ENCODE results near the gene SLC26A3. TPM values are rescaled to one million over a fixed set of nuclear protein-coding genes. Genes with fewer than 3 reads are reported as not detected.

SLC26A3 gene
- total RNA-seq, 1 experiment from 2014 or later: not detected

DNA sequence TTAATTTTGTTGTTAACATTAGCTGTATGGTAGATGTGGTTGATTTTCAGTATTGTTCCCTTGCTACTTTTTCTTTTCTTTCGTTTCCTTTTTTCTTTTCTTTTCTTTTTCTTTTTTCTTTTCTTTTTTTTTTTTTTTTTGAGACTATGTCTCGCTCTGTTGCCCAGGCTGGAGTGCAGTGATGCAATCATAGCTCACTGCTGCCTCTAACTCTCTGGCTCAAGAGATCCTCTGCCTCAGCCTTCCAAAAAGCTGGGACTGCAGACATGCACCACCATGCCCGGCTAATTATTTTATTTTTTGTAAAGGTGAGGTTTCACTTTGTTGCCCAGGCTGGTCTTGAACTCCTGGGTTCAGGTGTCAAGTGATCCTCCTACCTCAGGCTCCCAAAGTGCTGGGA is 14.4 kb downstream of the SLC26A3 start:
- Histone ChIP-seq H3K56ac (ENCODE audit: insufficient read length, low read depth, low read length) (no peak overlapping the region), H2BK15ac (ENCODE audit: low read depth, low read length) (no peak overlapping the region), H3K4ac (ENCODE audit: low read depth, low read length) (no peak overlapping the region), H3K18ac (ENCODE audit: insufficient read length, low read depth, low read length) (no peak overlapping the region), H3K14ac (ENCODE audit: insufficient read depth, low read length) (no peak overlapping the region), H3K4me2 (ENCODE audit: insufficient read depth, insufficient read length, low read length) (no peak overlapping the region), H3K23me2 (ENCODE audit: insufficient read length, low read depth, low read length, poor library complexity, severe bottlenecking) (no peaks in the 10 kb centered on the region), H3K9ac (ENCODE audit: extremely low read depth, insufficient read length, low read length) (no peak overlapping the region), H3T11ph (ENCODE audit: low read length) (no peak overlapping the region), H2AFZ (ENCODE audit: low read length) (no peak overlapping the region), H4K91ac (ENCODE audit: insufficient read length, low read depth, low read length) (no peak overlapping the region), H3K79me1 (ENCODE audit: insufficient read depth, low read depth, low read length, poor library complexity, severe bottlenecking) (no peaks in the 10 kb centered on the region), H3K4me1 (ENCODE audit: insufficient read depth, low read length) (peaks cover 5% of the 10 kb centered on the region; the same call in 1 of the 2 replicates), H4K20me1 (ENCODE audit: control insufficient read depth, insufficient read depth, insufficient read length) (no peaks in the 10 kb centered on the region), H2BK120ac (ENCODE audit: low read depth, low read length, poor library complexity, severe bottlenecking) (no peak overlapping the region), H3K27ac (ENCODE audit: insufficient read length, low read depth, low read length) (no peak overlapping the region), H2AK5ac (ENCODE audit: insufficient read length, low read length) (no peak overlapping the region), H2BK5ac (ENCODE audit: insufficient read length, low read length) (no peak overlapping the region), H3K79me2 (ENCODE audit: insufficient read depth, low read length) (no peaks in the 10 kb centered on the region), H2BK12ac (ENCODE audit: insufficient read length, low read depth, low read length) (no peak overlapping the region), H3K9me3 (ENCODE audit: control insufficient read depth, low read depth, low read length) (no peaks in the 10 kb centered on the region), H2BK20ac (ENCODE audit: low read depth, low read length, poor library complexity, severe bottlenecking) (no peak overlapping the region), H3K23ac (ENCODE audit: insufficient read length, low read depth, low read length) (no peak overlapping the region), H3K27me3 (ENCODE audit: insufficient read depth, low read length) (no peaks in the 10 kb centered on the region), H4K8ac (replicated peaks; ENCODE audit: insufficient read length, low read depth, low read length) (no peak overlapping the region), H4K5ac (ENCODE audit: insufficient read length, low read depth, low read length) (no peak overlapping the region)
- DNase-seq: no peak
- no peaks in the 10 kb centered on the region for H3K36me3 Mint-ChIP-seq (ENCODE audit: insufficient read depth in 1 of 3, low read depth in 3 of 3)
- peaks cover 21 to 25% of the 10 kb centered on the region in 2 experiments for H3K4me1 Mint-ChIP-seq
- no peak overlapping the region for H3K4me3 Mint-ChIP-seq
- H3K27me3 Mint-ChIP-seq (ENCODE audit: low read depth): no peaks in the 10 kb centered on the region
- TF ChIP-seq, protein P1, sequence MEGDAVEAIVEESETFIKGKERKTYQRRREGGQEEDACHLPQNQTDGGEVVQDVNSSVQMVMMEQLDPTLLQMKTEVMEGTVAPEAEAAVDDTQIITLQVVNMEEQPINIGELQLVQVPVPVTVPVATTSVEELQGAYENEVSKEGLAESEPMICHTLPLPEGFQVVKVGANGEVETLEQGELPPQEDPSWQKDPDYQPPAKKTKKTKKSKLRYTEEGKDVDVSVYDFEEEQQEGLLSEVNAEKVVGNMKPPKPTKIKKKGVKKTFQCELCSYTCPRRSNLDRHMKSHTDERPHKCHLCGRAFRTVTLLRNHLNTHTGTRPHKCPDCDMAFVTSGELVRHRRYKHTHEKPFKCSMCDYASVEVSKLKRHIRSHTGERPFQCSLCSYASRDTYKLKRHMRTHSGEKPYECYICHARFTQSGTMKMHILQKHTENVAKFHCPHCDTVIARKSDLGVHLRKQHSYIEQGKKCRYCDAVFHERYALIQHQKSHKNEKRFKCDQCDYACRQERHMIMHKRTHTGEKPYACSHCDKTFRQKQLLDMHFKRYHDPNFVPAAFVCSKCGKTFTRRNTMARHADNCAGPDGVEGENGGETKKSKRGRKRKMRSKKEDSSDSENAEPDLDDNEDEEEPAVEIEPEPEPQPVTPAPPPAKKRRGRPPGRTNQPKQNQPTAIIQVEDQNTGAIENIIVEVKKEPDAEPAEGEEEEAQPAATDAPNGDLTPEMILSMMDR (conservative IDR thresholded peaks at IDR 0.05): no peak
- H3K27ac Mint-ChIP-seq: no peak overlapping the region
- no CpG with 5 or more reads among the region's 3 CpGs for WGBS (ENCODE audit: extremely low coverage, insufficient read length, low lambda C conversion rate)
- H3K9me3 Mint-ChIP-seq: no peaks in the 10 kb centered on the region

Data from H9 (cell line).